Tibial nerve (tissue), 4 donors: Measurements from ENCODE around the gene LRRC4C.

Source experiments
- CTCF ChIP-seq, 5 experiments: fragments of 200-600 bp in 3 of 5; fragments of 450-650 bp in 2 of 5; sonication (generic) in 3 of 5; IDR thresholded peaks; one replicate each; pipeline ENCODE4 v1.5.1; 2016 to 2019; ENCODE audit warnings: antibody characterized with exemption in 5 of 5, mild to moderate bottlenecking in 3 of 5, moderate library complexity in 2 of 5
- EP300 ChIP-seq, 2 donors: sonication (generic); formaldehyde crosslinking; IDR thresholded peaks; one replicate each; pipeline ENCODE4 v1.6.1; 2017; ENCODE audit warnings: antibody characterized with exemption in 2 of 2, mild to moderate bottlenecking in 1 of 2
- POLR2A ChIP-seq, 2 donors: fragments of 450-650 bp; IDR thresholded peaks; one replicate each; pipeline ENCODE4 v1.6.1; 2017; ENCODE audit warnings: antibody characterized with exemption in 2 of 2, mild to moderate bottlenecking in 2 of 2, moderate library complexity in 2 of 2

GRCh38 chr11:40606800-40607199 is 852.7 kb downstream of the LRRC4C start:
- TF ChIP-seq CTCF (IDR thresholded peaks at IDR 0.05) (no peak), POLR2A (IDR thresholded peaks at IDR 0.05) (no peak), EP300 (IDR thresholded peaks at IDR 0.05) (no peak)
